PC-9 (cell line): ENCODE results near the gene RNF31. TPM values are rescaled to one million over a fixed set of nuclear protein-coding genes. Genes with fewer than 3 reads are reported as not detected.

Experiments used
- BruUV-seq: library from RNA; stranded (reverse); fragments of 400-500 nt; replicated peaks from 2 replicates; lab custom pipeline; 2021; lab: Mats Ljungman, UMichigan
- CTCF ChIA-PET: fragments of 300-600 bp; sonication (Branson Sonifier 250); formaldehyde crosslinking; loops from one replicate; lab custom pipeline; 2022; ENCODE audit warnings: antibody characterized with exemption; lab: Charles Lee
- POLR2A ChIA-PET: fragments of 300-600 bp; sonication (Branson Sonifier 250); formaldehyde crosslinking; loops from one replicate; lab custom pipeline; 2022; ENCODE audit warnings: antibody characterized with exemption; ENCODE audit not compliant: unreplicated experiment; lab: Charles Lee
- DNase-seq, 2 experiments: peaks; one replicate each; pipeline versions ENCODE4 v3.0.0 to v3.0.0-alpha.2; 2015 to 2022; ENCODE audit warnings: mixed read lengths in 1 of 2
- H2AFZ ChIP-seq: fragments of 200-600 bp; sonication (generic); 2 replicates; pipeline ENCODE4 v1.8.1; 2017; ENCODE audit warnings: antibody characterized with exemption
- H3F3A ChIP-seq: fragments of 200-600 bp; sonication (generic); 2 replicates; pipeline ENCODE4 v1.8.1; 2017; ENCODE audit warnings: antibody characterized with exemption, mild to moderate bottlenecking, low read depth; ENCODE audit not compliant: insufficient read depth
- H3K27ac ChIP-seq: fragments of 200-600 bp; sonication (generic); 2 replicates; pipeline ENCODE4 v1.6.1; 2016; ENCODE audit warnings: mixed run types
- H3K27me3 ChIP-seq: fragments of 200-600 bp; sonication (generic); 2 replicates; pipeline ENCODE4 v1.6.1; 2016; ENCODE audit warnings: low read depth, mixed run types; ENCODE audit not compliant: insufficient read depth
- H3K36me3 ChIP-seq: fragments of 200-600 bp; sonication (generic); 2 replicates; pipeline ENCODE4 v1.6.1; 2016; ENCODE audit warnings: low read depth, mixed run types
- H3K4me1 ChIP-seq: fragments of 200-600 bp; sonication (generic); replicated peaks from 2 replicates; pipeline ENCODE4 v1.6.1; 2016; ENCODE audit warnings: mixed run types; ENCODE audit not compliant: insufficient read depth
- H3K4me2 ChIP-seq: fragments of 200-600 bp; sonication (generic); 2 replicates; pipeline ENCODE4 v1.6.1; 2017; ENCODE audit warnings: mixed run types
- H3K4me3 ChIP-seq: fragments of 200-600 bp; sonication (generic); 2 replicates; pipeline ENCODE4 v1.6.1; 2016; ENCODE audit warnings: mixed run types
- H3K79me2 ChIP-seq: fragments of 200-600 bp; sonication (generic); 2 replicates; pipeline ENCODE4 v1.6.1; 2017; ENCODE audit warnings: low read depth, mixed run types
- H3K9me2 ChIP-seq: fragments of 200-600 bp; sonication (generic); 2 replicates; pipeline ENCODE4 v1.8.1; 2017; ENCODE audit warnings: mild to moderate bottlenecking; ENCODE audit not compliant: insufficient read depth
- H3K9me3 ChIP-seq: fragments of 200-600 bp; sonication (generic); 2 replicates; pipeline ENCODE4 v1.8.1; 2016; ENCODE audit warnings: low read depth; ENCODE audit not compliant: insufficient read depth
- H4K20me1 ChIP-seq: fragments of 200-600 bp; sonication (generic); 2 replicates; pipeline ENCODE4 v1.8.1; 2017; ENCODE audit not compliant: insufficient read depth
- CTCF ChIP-seq: fragments of 200-600 bp; sonication (generic); conservative IDR thresholded peaks from 2 replicates; pipeline ENCODE4 v1.6.1; 2017; ENCODE audit warnings: mixed run types, antibody characterized with exemption, mild to moderate bottlenecking, moderate library complexity
- EZH2 ChIP-seq: fragments of 200-600 bp; sonication (generic); IDR thresholded peaks from 2 replicates; pipeline ENCODE4 v1.8.0; 2017; ENCODE audit warnings: antibody characterized with exemption, low read depth
- intact Hi-C: fragments of 100-400 bp; cut with micrococcal nuclease; formaldehyde crosslinking; loops from one replicate; pipeline ENCODE4 v1.10.0; 2022; ENCODE audit not compliant: unreplicated experiment
- total RNA-seq: library from RNA; stranded (reverse); gene quantifications from 2 replicates; pipeline ENCODE4 v1.2.3, GENCODE V29; 2021

Gene RNF31
- total RNA-seq, 1 experiment from 2014 or later: 44.6 TPM

- Histone ChIP-seq H3K4me3 (no peak overlapping the region), H3K4me2 (no peak overlapping the region), H3K36me3 (no peaks in the 10 kb centered on the region), H3K4me1 (no peaks in the 10 kb centered on the region), H4K20me1 (no peaks in the 10 kb centered on the region), H2AFZ (no peak overlapping the region), H3K79me2 (no peaks in the 10 kb centered on the region), H3K9me3 (no peaks in the 10 kb centered on the region), H3K9me2 (no peaks in the 10 kb centered on the region), H3K27ac (no peak overlapping the region), H3K27me3 (no peaks in the 10 kb centered on the region), H3F3A (no peaks in the 10 kb centered on the region)
- ChIA-PET CTCF (interaction anchor here (0.6 kb wide), 2 partner anchors 12 to 83 kb away, joined by 3 to 5 read pairs; partner anchors contain the start of gene EMC9), POLR2A (no interaction called here)
- DNase-seq: no peak
- BruUV-seq: no TSS peak
- intact Hi-C loops: no loop called here
- TF ChIP-seq EZH2 (no peak), CTCF (no peak)
Measured at GRCh38 chr14:24129410-24129998, 17.8 kb upstream of the RNF31 start.

- no peak for DNase-seq
- Histone ChIP-seq H3K27ac (no peak within 1 kb of the TSS), H3K36me3 (no peaks in the 10 kb centered on the region), H4K20me1 (no peaks in the 10 kb centered on the region), H3K79me2 (no peaks in the 10 kb centered on the region), H3K9me3 (no peaks in the 10 kb centered on the region), H2AFZ (no peak within 1 kb of the TSS), H3K9me2 (no peaks in the 10 kb centered on the region), H3K4me3 (no peak within 1 kb of the TSS), H3K4me2 (no peak within 1 kb of the TSS), H3K27me3 (no peaks in the 10 kb centered on the region), H3K4me1 (peaks cover 4% of the 10 kb centered on the region; the same call in 1 of the 2 replicates), H3F3A (peaks cover 4% of the 10 kb centered on the region; the same call in 1 of the 2 replicates)
- no peak for TF ChIP-seq CTCF
- no peak for TF ChIP-seq EZH2
- POLR2A ChIA-PET: no interaction called here
- CTCF ChIA-PET: no interaction called here
- BruUV-seq: no TSS peak
- intact Hi-C loops: no loop called here
Measured at GRCh38 chr14:24130380-24130716, 16.9 kb upstream of the RNF31 start, which contains the start of gene FITM1. TSS of gene FITM1 (plus strand) at chr14:24130659. CDS start at chr14:24131564, 905 bp downstream.

- no peaks in the 10 kb centered on the region for H3K9me2 ChIP-seq
- ChIA-PET CTCF (no interaction called here), POLR2A (interaction anchor here (0.9 kb wide), 1 partner anchor 81 kb away, joined by 6 read pairs; no protein-coding TSS in a partner anchor)
- peaks cover 6% of the 10 kb centered on the region; the same call in 1 of the 2 replicates for H3K4me1 ChIP-seq
- TF ChIP-seq CTCF (no peak), EZH2 (no peak)
- no peaks in the 10 kb centered on the region for H3K27me3 ChIP-seq
- intact Hi-C loops: no loop called here
- no peaks in the 10 kb centered on the region for H3K9me3 ChIP-seq
- no peak overlapping the region for H3K4me2 ChIP-seq
- H3K79me2 ChIP-seq: no peaks in the 10 kb centered on the region
- H3K36me3 ChIP-seq: no peaks in the 10 kb centered on the region
- BruUV-seq: no TSS peak
- no peak for DNase-seq
- H4K20me1 ChIP-seq: no peaks in the 10 kb centered on the region
- no peak overlapping the region for H3K27ac ChIP-seq
- H3F3A ChIP-seq: peaks cover 7% of the 10 kb centered on the region; the same call in 1 of the 2 replicates
- no peak overlapping the region for H2AFZ ChIP-seq
- no peak overlapping the region for H3K4me3 ChIP-seq
Measured at GRCh38 chr14:24130717-24131548, 16.4 kb upstream of the RNF31 start.
